Hair follicle dermal papilla cell (primary cell): ENCODE results near the gene FNTB. TPM values are rescaled to one million over a fixed set of nuclear protein-coding genes. Genes with fewer than 3 reads are reported as not detected.

ENCODE experiments used
- small RNA-seq: library from RNA; depleted of rRNA; stranded (forward); fragments of <200 nt; gene quantifications from one replicate; pipeline ENCODE3, GENCODE V24; 2012
- total RNA-seq: library from RNA; depleted of rRNA; stranded (reverse); fragments of >200 nt; gene quantifications from 2 replicates; pipeline ENCODE4 v1.2.3, GENCODE V29; 2012

FNTB gene
- 15.9 and 16.2 TPM in 2 replicates for total RNA-seq

GRCh38 chr14:64986648-64987437 is at the start of gene FNTB:
Gene FNTB (plus strand): TSS chr14:64986895. CDS start chr14:64986954, 59 bp downstream.

GRCh38 chr14:64942531-64943111 is 44.1 kb upstream of the FNTB start, which contains the start of gene GPX2:
Gene GPX2 (minus strand): TSS chr14:64942745. CDS start chr14:64942726, 19 bp downstream.

GRCh38 chr14:64971943-64972791 is 14.5 kb upstream of the FNTB start, which contains the start of gene RAB15:
Gene RAB15 (minus strand): TSS chr14:64972336. CDS start chr14:64972076, 260 bp downstream.

GRCh38 chr14:65102441-65103149 is 115.9 kb downstream of the FNTB start, which contains the start of gene MAX:
Gene MAX (minus strand): TSS chr14:65102517. CDS start chr14:65102339, 178 bp downstream.

Small RNAs within 50 kb of the gene (small RNA-seq; reads per million reads assigned to genes)
- not detected for gene MIR4706

Other genes with a start within 250 kb of the FNTB start
- gene SPTB, start 107.0 kb upstream of the FNTB start, total RNA-seq: under 0.01 TPM in 1 of 2 replicates, not detected in the other
- gene CHURC1, start 72.4 kb upstream of the FNTB start, total RNA-seq: 44.5 and 52.0 TPM in 2 replicates
- gene GPX2, start 44.1 kb upstream of the FNTB start, total RNA-seq: not detected in 2 replicates
- 7.8 and 8.1 TPM in 2 replicates for gene RAB15, start 14.6 kb upstream of the FNTB start, total RNA-seq
- gene MAX, start 115.6 kb downstream of the FNTB start, total RNA-seq: 66.0 and 71.3 TPM in 2 replicates